NCI-H2196 (cell line): ENCODE measurements around the gene PALLD.

Source experiments
- DNase-seq: peaks from one replicate; lab custom pipeline; 2025; ENCODE audit not compliant: unreplicated experiment; lab: John Stamatoyannopoulos, UW

PALLD gene

GRCh38 chr4:168555437-168555836 is 58.6 kb downstream of the PALLD start:
- DNase-seq: no peak

GRCh38 chr4:168557658-168558057 is 60.8 kb downstream of the PALLD start:
- DNase-seq: no peak

GRCh38 chr4:168558599-168558998 is 61.7 kb downstream of the PALLD start:
- no peak for DNase-seq

GRCh38 chr4:168560184-168561180 is 63.6 kb downstream of the PALLD start:
- peak; percentile 13 for DNase-seq

GRCh38 chr4:168562041-168562571 is 65.3 kb downstream of the PALLD start:
- DNase-seq: no peak

- DNase-seq: no peak
These were observed 67.2 kb downstream of the PALLD start for GRCh38 chr4:168564023-168564422.

- no peak for DNase-seq
These were observed 68.3 kb downstream of the PALLD start for GRCh38 chr4:168565130-168565529.

GRCh38 chr4:168566726-168567125 is 69.9 kb downstream of the PALLD start:
- DNase-seq: no peak

- DNase-seq: peak; percentile 36
These were observed 72.4 kb downstream of the PALLD start for GRCh38 chr4:168569066-168569930.

- no peak for DNase-seq
These were observed 73.1 kb downstream of the PALLD start for GRCh38 chr4:168569931-168570276.

- DNase-seq: no peak
These were observed 73.6 kb downstream of the PALLD start for GRCh38 chr4:168570466-168570865.

- no peak for DNase-seq
These were observed 75.2 kb downstream of the PALLD start for GRCh38 chr4:168572002-168572401.

- no peak for DNase-seq
These were observed 77.0 kb downstream of the PALLD start for GRCh38 chr4:168573870-168574269.

- DNase-seq: no peak
These were observed 77.9 kb downstream of the PALLD start for GRCh38 chr4:168574581-168575295.

GRCh38 chr4:168575473-168575872 is 78.6 kb downstream of the PALLD start:
- DNase-seq: no peak

- no peak for DNase-seq
These were observed 80.8 kb downstream of the PALLD start for GRCh38 chr4:168577624-168578023.

GRCh38 chr4:168580228-168580627 is 83.4 kb downstream of the PALLD start:
- no peak for DNase-seq

GRCh38 chr4:168584321-168584771 is 87.5 kb downstream of the PALLD start:
- DNase-seq: no peak

GRCh38 chr4:168585168-168586091 is 88.6 kb downstream of the PALLD start:
- peak; percentile 14 for DNase-seq

- no peak for DNase-seq
These were observed 90.1 kb downstream of the PALLD start for GRCh38 chr4:168586926-168587325.
